AG09319 (cell line): ENCODE results near the gene MAN1A2.

Experiments used
- DNase-seq: peaks from one replicate; pipeline ENCODE4 v3.0.0-alpha.2; 2010; ENCODE audit warnings: low read depth; ENCODE audit errors: extremely low read depth
- TF ChIP-seq, protein P1 (sequence below): IDR thresholded peaks from 2 replicates; pipeline ENCODE4 v1.5.1; 2011; ENCODE audit warnings: low read depth, mild to moderate bottlenecking, inconsistent platforms, low read length, moderate library complexity

The MAN1A2 gene

DNA sequence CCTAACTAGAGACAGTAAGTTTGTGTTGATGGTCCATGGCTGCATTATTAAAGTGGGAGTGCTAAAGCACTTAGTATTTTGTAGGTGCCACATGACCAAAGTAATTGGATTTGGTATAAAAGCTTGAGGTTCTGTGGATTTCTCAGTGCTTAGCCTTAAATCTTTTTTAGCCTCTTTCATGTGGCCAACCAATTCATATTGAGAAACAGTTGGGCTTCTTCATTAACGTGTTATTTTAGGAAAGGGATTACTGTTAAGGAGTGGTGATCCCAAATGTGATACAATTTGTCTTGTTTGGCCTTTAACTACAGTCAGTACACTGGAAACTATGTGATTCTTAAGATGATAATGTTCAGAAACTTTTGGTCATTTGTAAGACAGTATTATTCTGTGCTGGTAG, 25.5 kb downstream of the MAN1A2 start:
- DNase-seq: no peak
- TF ChIP-seq, protein P1, sequence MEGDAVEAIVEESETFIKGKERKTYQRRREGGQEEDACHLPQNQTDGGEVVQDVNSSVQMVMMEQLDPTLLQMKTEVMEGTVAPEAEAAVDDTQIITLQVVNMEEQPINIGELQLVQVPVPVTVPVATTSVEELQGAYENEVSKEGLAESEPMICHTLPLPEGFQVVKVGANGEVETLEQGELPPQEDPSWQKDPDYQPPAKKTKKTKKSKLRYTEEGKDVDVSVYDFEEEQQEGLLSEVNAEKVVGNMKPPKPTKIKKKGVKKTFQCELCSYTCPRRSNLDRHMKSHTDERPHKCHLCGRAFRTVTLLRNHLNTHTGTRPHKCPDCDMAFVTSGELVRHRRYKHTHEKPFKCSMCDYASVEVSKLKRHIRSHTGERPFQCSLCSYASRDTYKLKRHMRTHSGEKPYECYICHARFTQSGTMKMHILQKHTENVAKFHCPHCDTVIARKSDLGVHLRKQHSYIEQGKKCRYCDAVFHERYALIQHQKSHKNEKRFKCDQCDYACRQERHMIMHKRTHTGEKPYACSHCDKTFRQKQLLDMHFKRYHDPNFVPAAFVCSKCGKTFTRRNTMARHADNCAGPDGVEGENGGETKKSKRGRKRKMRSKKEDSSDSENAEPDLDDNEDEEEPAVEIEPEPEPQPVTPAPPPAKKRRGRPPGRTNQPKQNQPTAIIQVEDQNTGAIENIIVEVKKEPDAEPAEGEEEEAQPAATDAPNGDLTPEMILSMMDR: no peak

DNA sequence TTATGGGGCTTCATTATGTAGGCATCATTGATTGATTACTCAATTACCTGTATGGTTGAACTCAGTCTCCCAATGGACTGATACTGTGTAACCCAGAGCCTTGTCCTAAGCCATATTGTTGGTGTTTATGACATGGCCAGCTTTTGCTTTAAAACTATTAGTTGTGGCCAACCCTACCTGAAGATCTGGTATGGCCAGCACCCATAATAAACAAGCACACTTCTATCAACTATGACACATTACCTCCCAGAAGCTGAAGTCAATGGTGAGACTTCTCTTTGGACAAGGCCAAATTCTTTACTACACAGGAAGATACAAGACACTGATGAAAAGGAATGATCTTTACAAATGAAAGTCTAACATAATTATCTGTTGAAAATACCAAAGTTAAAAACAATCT, 28.8 kb downstream of the MAN1A2 start:
- no peak for DNase-seq
- TF ChIP-seq, protein P1: no peak

DNA sequence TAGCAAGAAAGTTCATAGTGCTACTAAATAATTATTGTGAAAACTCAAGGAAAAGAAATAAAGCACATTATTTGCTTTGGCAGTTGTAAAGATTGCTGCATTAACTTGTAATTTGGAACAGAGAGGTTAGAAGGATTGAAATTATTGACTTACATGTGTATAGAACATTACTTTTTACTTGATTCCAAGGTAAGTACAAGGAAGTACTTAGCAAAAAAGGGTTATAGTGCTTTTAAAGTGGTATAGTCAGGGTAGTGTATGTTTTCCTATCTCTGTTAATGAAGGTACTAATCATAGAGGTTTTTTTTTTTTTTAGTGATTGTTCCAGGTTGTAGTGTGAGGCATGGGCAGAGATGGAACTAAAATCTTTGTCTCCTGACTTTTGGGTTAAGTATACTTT, 29.4 kb downstream of the MAN1A2 start:
- TF ChIP-seq, protein P1: no peak
- DNase-seq: no peak

DNA sequence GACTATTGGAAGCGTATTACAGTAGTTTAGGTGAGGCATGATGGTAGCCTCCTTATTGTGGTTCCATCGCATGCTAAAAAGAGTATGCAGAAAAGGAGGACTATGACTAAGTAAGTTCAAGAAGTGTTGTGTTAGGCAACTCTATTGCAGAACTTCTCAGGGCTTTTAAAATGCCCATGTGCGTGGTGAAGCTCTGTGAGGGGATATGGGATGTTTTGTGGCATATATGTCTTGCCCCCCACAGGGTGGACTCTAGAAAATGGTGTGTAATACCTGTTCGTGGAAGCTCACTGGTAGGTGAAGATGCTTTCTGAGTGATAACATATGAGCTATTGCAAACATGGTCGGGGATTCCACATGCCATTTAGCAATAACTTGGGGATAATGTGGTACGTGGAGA, 31.7 kb downstream of the MAN1A2 start:
- no peak for DNase-seq
- TF ChIP-seq, protein P1: no peak

DNA sequence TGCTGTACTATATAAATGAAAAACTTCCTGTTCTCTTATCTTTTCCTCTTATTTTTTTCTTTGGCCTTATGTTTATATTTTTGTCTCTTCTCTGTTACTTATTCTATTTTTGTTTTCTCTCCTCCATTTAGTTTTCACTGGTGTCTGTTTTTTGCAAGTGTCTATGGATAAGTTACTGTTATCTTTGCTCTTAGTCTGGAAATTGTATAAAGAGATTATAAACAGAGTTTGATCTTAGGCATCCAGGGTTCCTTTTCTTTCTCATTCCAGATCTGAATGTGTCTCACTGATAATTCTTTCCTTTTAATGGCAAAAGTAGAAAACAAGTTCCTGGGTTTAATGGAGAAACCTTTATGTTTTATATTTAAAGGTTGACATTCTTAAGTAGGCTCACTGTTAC, 34.5 kb downstream of the MAN1A2 start:
- TF ChIP-seq, protein P1: no peak
- no peak for DNase-seq

- TF ChIP-seq, protein P1: no peak
- DNase-seq: no peak
Measured at GRCh38 chr1:117403597-117403996, 36.3 kb downstream of the MAN1A2 start.

GRCh38 chr1:117405042-117405441, 37.8 kb downstream of the MAN1A2 start:
- TF ChIP-seq, protein P1: no peak
- DNase-seq: no peak
